ENCODE results near the gene BICC1. TPM values are rescaled to one million over a fixed set of nuclear protein-coding genes. Genes with fewer than 3 reads are reported as not detected.

Gene BICC1
- total and polyA plus RNA-seq, 2 donors (not counting 3 experiments of a cell fraction or from before 2014, with no cell fraction given), result 0.06 to 0.29 TPM

DNA sequence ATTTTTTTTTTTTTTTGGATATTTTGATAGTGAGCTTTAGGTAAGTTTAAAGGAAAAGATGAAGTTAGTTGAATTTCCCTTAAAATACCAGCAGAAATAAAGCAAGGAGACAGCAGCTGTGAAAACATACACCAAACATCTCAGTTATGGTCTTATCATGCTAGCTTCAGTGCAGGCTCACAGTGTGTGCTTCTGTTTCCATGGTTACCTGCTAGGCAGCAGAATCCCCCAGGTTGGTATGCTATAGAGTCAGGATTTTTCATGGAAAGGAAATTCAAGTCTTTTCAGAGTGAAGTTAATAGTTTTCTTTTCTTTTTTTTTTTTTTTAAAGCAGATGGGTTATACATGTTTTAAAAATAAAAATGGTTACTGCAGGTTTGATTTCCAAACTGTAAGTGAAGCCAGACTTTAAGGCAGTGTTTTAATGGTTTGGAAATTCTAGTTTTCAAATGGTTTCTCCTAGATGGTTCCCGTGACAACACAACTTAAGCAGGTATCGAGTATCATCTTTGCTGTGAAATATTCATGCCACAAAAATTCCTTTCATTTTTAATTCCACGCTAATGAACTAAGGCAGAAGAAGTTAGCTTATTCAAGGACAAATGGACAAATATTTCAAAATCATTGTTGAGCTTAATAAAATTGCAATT is 230.9 kb downstream of the BICC1 start:
- Histone ChIP-seq H3K9me1 (replicated peaks; ENCODE audit: control insufficient read depth, extremely low read depth, insufficient read depth, low read length) (no peaks in the 10 kb centered on the region), H4K20me1 (replicated peaks; ENCODE audit: control insufficient read depth, extremely low read depth, insufficient read depth, low read length) (no peaks in the 10 kb centered on the region), H3K4me1 (ENCODE audit: control insufficient read depth, extremely low read depth, insufficient read depth, low read length) (no peaks in the 10 kb centered on the region), H3K27me3 (ENCODE audit: control insufficient read depth in 2 of 2, insufficient read depth in 2 of 2, low read length in 2 of 2) (no peaks in the 10 kb centered on the region), H3K79me2 (ENCODE audit: control insufficient read depth, insufficient read depth, low read length) (no peaks in the 10 kb centered on the region), H3K4me3 (replicated peaks in 1 of 3; ENCODE audit: insufficient read depth in 1 of 3, low read depth in 1 of 3, low read length in 3 of 3) (no peak overlapping the region), H3K9me3 (replicated peaks; ENCODE audit: control insufficient read depth, insufficient read depth, low read length) (no peaks in the 10 kb centered on the region), H3K4me2 (ENCODE audit: insufficient read depth, low read length) (no peak overlapping the region), H3K27ac (ENCODE audit: insufficient read depth, low read depth, low read length) (no peak overlapping the region), H3K36me3 (ENCODE audit: control insufficient read depth in 2 of 2, extremely low read depth in 1 of 2, insufficient read depth in 2 of 2, low read length in 2 of 2) (no peaks in the 10 kb centered on the region), H3K9ac (replicated peaks; ENCODE audit: extremely low read depth, insufficient read depth, low read length) (no peak overlapping the region), H2AFZ (ENCODE audit: low read depth, low read length) (no peak overlapping the region)
- ChIA-PET CTCF (interaction anchor here (0.6 kb wide), 1 partner anchor 705 kb away, joined by 3 read pairs; no protein-coding TSS in a partner anchor), POLR2A (no interaction called here)
- BruUV-seq (replicated peaks), result no TSS peak
- DNase-seq (ENCODE audit: low read depth, low spot score) (no peak), FAIRE-seq (no peak)
- intact Hi-C loops (cut with micrococcal nuclease), result no loop called here
- TF ChIP-seq, protein P1, sequence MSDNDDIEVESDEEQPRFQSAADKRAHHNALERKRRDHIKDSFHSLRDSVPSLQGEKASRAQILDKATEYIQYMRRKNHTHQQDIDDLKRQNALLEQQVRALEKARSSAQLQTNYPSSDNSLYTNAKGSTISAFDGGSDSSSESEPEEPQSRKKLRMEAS (IDR thresholded peaks at IDR 0.05; ENCODE audit: insufficient read depth, insufficient read length), result no peak
- TF ChIP-seq EZH2 (IDR thresholded peaks at IDR 0.05; ENCODE audit: borderline replicate concordance, low read depth, low read length, severe bottlenecking) (no peak), POLR2A (IDR thresholded peaks at IDR 0.05; ENCODE audit: low read depth, low read length) (no peak), JUN (IDR thresholded peaks at IDR 0.05; ENCODE audit: borderline replicate concordance, insufficient read depth, insufficient read length, low read depth) (no peak), POLR2AphosphoS5 (IDR thresholded peaks at IDR 0.05; ENCODE audit: insufficient read depth, low read depth, low read length) (no peak), FOS (IDR thresholded peaks at IDR 0.05; ENCODE audit: borderline replicate concordance, insufficient read depth, low read length) (no peak), MYC (IDR thresholded peaks at IDR 0.05; ENCODE audit: low read depth, low read length) (no peak), GATA2 (IDR thresholded peaks at IDR 0.05; ENCODE audit: insufficient read depth, insufficient read length, low read depth, low read length) (no peak)
- TF ChIP-seq, protein P2, sequence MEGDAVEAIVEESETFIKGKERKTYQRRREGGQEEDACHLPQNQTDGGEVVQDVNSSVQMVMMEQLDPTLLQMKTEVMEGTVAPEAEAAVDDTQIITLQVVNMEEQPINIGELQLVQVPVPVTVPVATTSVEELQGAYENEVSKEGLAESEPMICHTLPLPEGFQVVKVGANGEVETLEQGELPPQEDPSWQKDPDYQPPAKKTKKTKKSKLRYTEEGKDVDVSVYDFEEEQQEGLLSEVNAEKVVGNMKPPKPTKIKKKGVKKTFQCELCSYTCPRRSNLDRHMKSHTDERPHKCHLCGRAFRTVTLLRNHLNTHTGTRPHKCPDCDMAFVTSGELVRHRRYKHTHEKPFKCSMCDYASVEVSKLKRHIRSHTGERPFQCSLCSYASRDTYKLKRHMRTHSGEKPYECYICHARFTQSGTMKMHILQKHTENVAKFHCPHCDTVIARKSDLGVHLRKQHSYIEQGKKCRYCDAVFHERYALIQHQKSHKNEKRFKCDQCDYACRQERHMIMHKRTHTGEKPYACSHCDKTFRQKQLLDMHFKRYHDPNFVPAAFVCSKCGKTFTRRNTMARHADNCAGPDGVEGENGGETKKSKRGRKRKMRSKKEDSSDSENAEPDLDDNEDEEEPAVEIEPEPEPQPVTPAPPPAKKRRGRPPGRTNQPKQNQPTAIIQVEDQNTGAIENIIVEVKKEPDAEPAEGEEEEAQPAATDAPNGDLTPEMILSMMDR (IDR thresholded peaks at IDR 0.05; ENCODE audit: extremely low read depth in 1 of 2, insufficient read depth in 1 of 2, low read depth in 1 of 2, low read length in 2 of 2), result no peak
- dilution Hi-C loops (cut with MboI; ENCODE audit: extremely low pct_ligation_motif_present, low sequenced_read_pairs), result no loop called here
